GM21390 (cell line): ENCODE measurements around the gene DGKB.

Source experiments
- ATAC-seq: cut with Tn5 transposase; IDR thresholded peaks from one replicate; pipeline ENCODE4 v1.9.1; 2021; ENCODE audit not compliant: unreplicated experiment

DGKB gene

GRCh38 chr7:14761510-14762296, 140.8 kb downstream of the DGKB start:
- ATAC-seq, result no peak

- no peak for ATAC-seq
Measured at GRCh38 chr7:14760730-14761478, 141.6 kb downstream of the DGKB start.

GRCh38 chr7:14759785-14760184, 142.8 kb downstream of the DGKB start:
- no peak for ATAC-seq

GRCh38 chr7:14754631-14755030, 147.9 kb downstream of the DGKB start:
- ATAC-seq, result no peak

- no peak for ATAC-seq
Measured at GRCh38 chr7:14752301-14752700, 150.2 kb downstream of the DGKB start.

GRCh38 chr7:14751461-14751860, 151.1 kb downstream of the DGKB start:
- ATAC-seq, result no peak

GRCh38 chr7:14748461-14748860, 154.1 kb downstream of the DGKB start:
- ATAC-seq, result no peak

- no peak for ATAC-seq
Measured at GRCh38 chr7:14747701-14748100, 154.8 kb downstream of the DGKB start.

- no peak for ATAC-seq
Measured at GRCh38 chr7:14745076-14745475, 157.5 kb downstream of the DGKB start.

- no peak for ATAC-seq
Measured at GRCh38 chr7:14740606-14741005, 161.9 kb downstream of the DGKB start.

GRCh38 chr7:14739841-14740185, 162.7 kb downstream of the DGKB start:
- ATAC-seq, result no peak

- ATAC-seq, result no peak
Measured at GRCh38 chr7:14739168-14739840, 163.2 kb downstream of the DGKB start.

- ATAC-seq, result no peak
Measured at GRCh38 chr7:14738086-14738485, 164.5 kb downstream of the DGKB start.

GRCh38 chr7:14734839-14735321, 167.7 kb downstream of the DGKB start:
- ATAC-seq, result no peak

- no peak for ATAC-seq
Measured at GRCh38 chr7:14720785-14721184, 181.8 kb downstream of the DGKB start.

- ATAC-seq, result no peak
Measured at GRCh38 chr7:14717816-14718215, 184.7 kb downstream of the DGKB start.

- ATAC-seq, result no peak
Measured at GRCh38 chr7:14717169-14717568, 185.4 kb downstream of the DGKB start.

- peak; percentile 98 for ATAC-seq
Measured at GRCh38 chr7:14714161-14714728, 188.3 kb downstream of the DGKB start.

- no peak for ATAC-seq
Measured at GRCh38 chr7:14698239-14698638, 204.3 kb downstream of the DGKB start.

- ATAC-seq, result no peak
Measured at GRCh38 chr7:14697684-14698083, 204.9 kb downstream of the DGKB start.

GRCh38 chr7:14691597-14692203, 210.9 kb downstream of the DGKB start:
- ATAC-seq, result no peak
